Stomach (tissue), 4 donors: ENCODE measurements around the gene SVIL.

ENCODE experiments used
- EP300 ChIP-seq: sonication (generic); formaldehyde crosslinking; IDR thresholded peaks from one replicate; pipeline ENCODE4 v1.6.1; 2017; ENCODE audit warnings: antibody characterized with exemption
- POLR2A ChIP-seq, 4 donors: fragments of 450-650 bp; IDR thresholded peaks; one replicate each; pipeline ENCODE4 v1.6.1; 2016; ENCODE audit warnings: antibody characterized with exemption in 4 of 4, control low read depth in 2 of 4, mild to moderate bottlenecking in 1 of 4, moderate library complexity in 1 of 4
- POLR2AphosphoS5 ChIP-seq, 3 donors: sonication (generic); formaldehyde crosslinking; IDR thresholded peaks; one replicate each; pipeline ENCODE4 v1.6.1; 2016; ENCODE audit warnings: antibody characterized with exemption in 3 of 3
- TF ChIP-seq, protein P1 (sequence below), 7 experiments: fragments of 450-650 bp in 4 of 7; fragments of 200-600 bp in 3 of 7; sonication (generic) in 3 of 7; IDR thresholded peaks; one replicate each; pipeline ENCODE4 v1.5.1; 2016 to 2019; ENCODE audit warnings: antibody characterized with exemption in 7 of 7, control low read depth in 2 of 7, mild to moderate bottlenecking in 1 of 7

DNA sequence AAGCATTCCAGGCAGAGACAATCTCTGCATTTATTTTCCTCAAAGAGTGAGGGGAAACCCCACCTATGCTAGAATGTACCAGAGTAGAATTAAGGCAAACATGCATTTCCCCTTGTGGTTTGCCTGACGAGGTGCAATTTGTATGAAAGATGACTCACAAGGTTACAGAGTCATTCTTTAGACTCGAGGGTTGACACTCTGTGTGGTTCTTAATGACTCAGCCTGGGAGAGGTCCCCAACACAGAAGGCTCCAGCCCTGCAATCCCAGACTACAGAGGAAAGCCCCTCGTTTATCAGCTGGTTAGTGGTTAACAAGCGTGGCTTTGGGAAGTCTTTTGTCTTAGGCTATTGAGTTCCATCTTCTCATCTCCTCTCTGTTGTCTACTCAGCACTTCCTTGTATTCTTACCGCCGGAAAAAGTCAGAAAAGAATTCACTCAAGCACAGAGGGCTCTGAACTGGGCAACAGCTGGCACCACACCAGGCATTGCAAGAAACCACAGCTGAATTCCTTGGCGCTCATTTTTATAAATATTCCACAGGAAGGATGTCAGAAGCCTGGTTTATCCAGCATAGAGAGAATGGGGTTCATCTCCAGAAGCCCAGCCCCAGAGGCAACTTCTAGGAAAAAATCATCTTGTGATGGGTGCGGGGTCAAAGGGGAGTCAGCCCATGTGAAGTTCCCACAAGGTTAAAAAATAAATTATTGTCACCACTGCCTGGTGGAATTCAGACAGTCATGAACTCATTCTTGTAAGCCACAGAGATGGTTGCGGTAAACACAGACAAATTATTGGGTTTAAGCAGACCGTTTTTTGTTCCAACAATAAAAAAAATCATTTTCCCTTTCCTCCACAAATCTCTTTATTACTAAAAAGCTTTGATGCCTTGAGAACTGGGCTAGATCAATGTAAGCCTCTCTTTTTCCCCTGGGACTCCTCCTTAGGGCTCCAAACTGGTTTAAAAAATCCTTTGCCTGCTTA lies 24.5 kb upstream of the SVIL start:
- TF ChIP-seq POLR2AphosphoS5 (IDR thresholded peaks at IDR 0.05): peak; percentile 31 to 93 (median 66)
- TF ChIP-seq EP300: no peak
- TF ChIP-seq, protein P1, sequence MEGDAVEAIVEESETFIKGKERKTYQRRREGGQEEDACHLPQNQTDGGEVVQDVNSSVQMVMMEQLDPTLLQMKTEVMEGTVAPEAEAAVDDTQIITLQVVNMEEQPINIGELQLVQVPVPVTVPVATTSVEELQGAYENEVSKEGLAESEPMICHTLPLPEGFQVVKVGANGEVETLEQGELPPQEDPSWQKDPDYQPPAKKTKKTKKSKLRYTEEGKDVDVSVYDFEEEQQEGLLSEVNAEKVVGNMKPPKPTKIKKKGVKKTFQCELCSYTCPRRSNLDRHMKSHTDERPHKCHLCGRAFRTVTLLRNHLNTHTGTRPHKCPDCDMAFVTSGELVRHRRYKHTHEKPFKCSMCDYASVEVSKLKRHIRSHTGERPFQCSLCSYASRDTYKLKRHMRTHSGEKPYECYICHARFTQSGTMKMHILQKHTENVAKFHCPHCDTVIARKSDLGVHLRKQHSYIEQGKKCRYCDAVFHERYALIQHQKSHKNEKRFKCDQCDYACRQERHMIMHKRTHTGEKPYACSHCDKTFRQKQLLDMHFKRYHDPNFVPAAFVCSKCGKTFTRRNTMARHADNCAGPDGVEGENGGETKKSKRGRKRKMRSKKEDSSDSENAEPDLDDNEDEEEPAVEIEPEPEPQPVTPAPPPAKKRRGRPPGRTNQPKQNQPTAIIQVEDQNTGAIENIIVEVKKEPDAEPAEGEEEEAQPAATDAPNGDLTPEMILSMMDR (IDR thresholded peaks at IDR 0.05): peak in 4 of 7 experiments; percentile 7 to 38 (median 28)
- TF ChIP-seq POLR2A (IDR thresholded peaks at IDR 0.05): no peak
